ENCODE measurements around the gene CROCC2. TPM values are rescaled to one million over a fixed set of nuclear protein-coding genes. Genes with fewer than 3 reads are reported as not detected.

CROCC2 gene
- total RNA-seq = under 1 TPM in 2 of 4 donors, not detected in 2; 0.27 to 0.83 TPM

- Histone ChIP-seq H3K4me1 (no peaks in the 10 kb centered on the region), H3K36me3 (no peaks in the 10 kb centered on the region), H3K27ac (no peak within 1 kb of the TSS), H3K9me3 (no peaks in the 10 kb centered on the region), H3K27me3 (no peaks in the 10 kb centered on the region), H3K4me3 (no peak within 1 kb of the TSS)
- TF ChIP-seq POLR2A (IDR thresholded peaks at IDR 0.05) (no peak), CTCF (IDR thresholded peaks at IDR 0.05) (no peak)
- DNase-seq = no peak
Observed at GRCh38 chr2:240906141-240906910, at the start of gene CROCC2. Gene CROCC2 (plus strand): TSS chr2:240906336. CDS start chr2:240906514, 178 bp downstream.

GRCh38 chr2:240857039-240858008, 48.8 kb upstream of the CROCC2 start:
- no peak for TF ChIP-seq CTCF (IDR thresholded peaks at IDR 0.05)
- no peak for TF ChIP-seq POLR2A (IDR thresholded peaks at IDR 0.05)
- peak in 2 of 3 donors; percentile 73 to 76 for DNase-seq
- Histone ChIP-seq H3K27me3 (no peaks in the 10 kb centered on the region), H3K4me1 (no peaks in the 10 kb centered on the region), H3K36me3 (no peaks in the 10 kb centered on the region), H3K27ac (no peak overlapping the region), H3K9me3 (no peaks in the 10 kb centered on the region), H3K4me3 (no peak overlapping the region)

GRCh38 chr2:240858321-240858720, 47.8 kb upstream of the CROCC2 start:
- H3K27me3 ChIP-seq = no peaks in the 10 kb centered on the region
- no peaks in the 10 kb centered on the region for H3K36me3 ChIP-seq
- DNase-seq = no peak
- no peaks in the 10 kb centered on the region for H3K4me1 ChIP-seq
- TF ChIP-seq POLR2A (IDR thresholded peaks at IDR 0.05) (no peak), CTCF (IDR thresholded peaks at IDR 0.05) (no peak)
- H3K9me3 ChIP-seq = no peaks in the 10 kb centered on the region
- no peak overlapping the region for H3K4me3 ChIP-seq
- H3K27ac ChIP-seq = no peak overlapping the region

- Histone ChIP-seq H3K4me3 (no peak overlapping the region), H3K4me1 (no peaks in the 10 kb centered on the region), H3K27ac (no peak overlapping the region), H3K27me3 (no peaks in the 10 kb centered on the region), H3K36me3 (no peaks in the 10 kb centered on the region), H3K9me3 (no peaks in the 10 kb centered on the region)
- peak in 1 of 3 donors; percentile 37 for DNase-seq
- TF ChIP-seq POLR2A (IDR thresholded peaks at IDR 0.05) (no peak), CTCF (IDR thresholded peaks at IDR 0.05) (no peak)
Observed at GRCh38 chr2:240858871-240859270, 47.3 kb upstream of the CROCC2 start.

- Histone ChIP-seq H3K27ac (no peak overlapping the region), H3K9me3 (no peaks in the 10 kb centered on the region), H3K4me1 (no peaks in the 10 kb centered on the region), H3K4me3 (no peak overlapping the region), H3K27me3 (no peaks in the 10 kb centered on the region), H3K36me3 (no peaks in the 10 kb centered on the region)
- no peak for DNase-seq
- TF ChIP-seq CTCF (IDR thresholded peaks at IDR 0.05) (no peak), POLR2A (IDR thresholded peaks at IDR 0.05) (no peak)
Observed at GRCh38 chr2:240861547-240861946, 44.6 kb upstream of the CROCC2 start.

All from Peyer's patch (tissue), 4 donors.